ENCODE measurements around the gene TSHZ1. TPM values are rescaled to one million over a fixed set of nuclear protein-coding genes. Genes with fewer than 3 reads are reported as not detected.

Gene TSHZ1
- total RNA-seq, 1 donor from 2014 or later = 17.0 TPM

DNA sequence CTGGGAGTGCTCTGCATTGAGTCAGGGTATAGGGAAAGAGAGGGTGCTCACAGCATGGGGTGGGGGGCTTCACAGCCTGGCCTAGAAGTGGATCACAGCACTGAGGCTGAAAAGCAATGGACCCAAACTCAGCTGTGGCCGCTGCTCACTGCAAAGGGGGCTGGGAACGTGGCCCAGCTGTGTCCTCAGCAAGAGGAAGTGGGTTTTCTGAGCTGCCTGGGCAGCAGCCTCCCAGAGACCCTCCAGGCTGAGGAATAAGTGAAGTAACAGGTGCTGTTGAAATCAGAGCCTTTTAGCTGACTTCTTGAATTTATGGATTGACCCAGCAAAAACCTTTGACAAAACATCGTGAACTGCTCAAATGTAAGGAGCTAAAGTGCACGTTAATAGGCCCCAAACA lies 36.9 kb upstream of the TSHZ1 start:
- Histone ChIP-seq H3K4me1 (no peaks in the 10 kb centered on the region), H3K36me3 (no peaks in the 10 kb centered on the region), H3K27ac (no peak overlapping the region), H3K4me3 (no peak overlapping the region), H3K27me3 (ENCODE audit: low read depth) (no peaks in the 10 kb centered on the region), H3K9me3 (no peaks in the 10 kb centered on the region)
- DNase-seq (no peak), ATAC-seq (no peak)
- TF ChIP-seq, protein P1, sequence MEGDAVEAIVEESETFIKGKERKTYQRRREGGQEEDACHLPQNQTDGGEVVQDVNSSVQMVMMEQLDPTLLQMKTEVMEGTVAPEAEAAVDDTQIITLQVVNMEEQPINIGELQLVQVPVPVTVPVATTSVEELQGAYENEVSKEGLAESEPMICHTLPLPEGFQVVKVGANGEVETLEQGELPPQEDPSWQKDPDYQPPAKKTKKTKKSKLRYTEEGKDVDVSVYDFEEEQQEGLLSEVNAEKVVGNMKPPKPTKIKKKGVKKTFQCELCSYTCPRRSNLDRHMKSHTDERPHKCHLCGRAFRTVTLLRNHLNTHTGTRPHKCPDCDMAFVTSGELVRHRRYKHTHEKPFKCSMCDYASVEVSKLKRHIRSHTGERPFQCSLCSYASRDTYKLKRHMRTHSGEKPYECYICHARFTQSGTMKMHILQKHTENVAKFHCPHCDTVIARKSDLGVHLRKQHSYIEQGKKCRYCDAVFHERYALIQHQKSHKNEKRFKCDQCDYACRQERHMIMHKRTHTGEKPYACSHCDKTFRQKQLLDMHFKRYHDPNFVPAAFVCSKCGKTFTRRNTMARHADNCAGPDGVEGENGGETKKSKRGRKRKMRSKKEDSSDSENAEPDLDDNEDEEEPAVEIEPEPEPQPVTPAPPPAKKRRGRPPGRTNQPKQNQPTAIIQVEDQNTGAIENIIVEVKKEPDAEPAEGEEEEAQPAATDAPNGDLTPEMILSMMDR (IDR thresholded peaks at IDR 0.05) = no peak
- intact Hi-C loops (cut with DNase I) = no loop called here

DNA sequence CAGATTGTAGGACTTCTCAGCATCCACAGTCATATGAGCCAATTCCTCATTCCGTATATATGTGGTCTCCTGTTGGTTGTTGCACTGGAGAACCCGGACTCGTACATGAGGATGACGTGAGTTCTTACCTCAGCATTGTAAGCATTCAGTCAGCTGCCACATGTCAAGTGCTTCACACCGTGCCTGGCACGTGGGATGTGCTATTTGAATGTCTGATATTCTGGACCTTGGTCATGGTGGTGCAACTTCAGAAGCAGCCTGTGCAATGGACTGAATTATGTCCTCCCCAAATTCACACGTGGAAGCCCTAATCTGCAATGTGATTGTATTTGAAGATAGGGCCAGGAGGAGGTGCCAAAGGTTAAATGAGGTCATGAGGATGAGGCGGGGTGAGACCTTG lies 33.7 kb upstream of the TSHZ1 start:
- H3K27me3 ChIP-seq (ENCODE audit: low read depth) = no peaks in the 10 kb centered on the region
- ATAC-seq (no peak), DNase-seq (no peak)
- intact Hi-C loops (cut with DNase I) = no loop called here
- H3K9me3 ChIP-seq = no peaks in the 10 kb centered on the region
- TF ChIP-seq, protein P1 (IDR thresholded peaks at IDR 0.05) = no peak
- H3K4me3 ChIP-seq = no peak overlapping the region
- H3K4me1 ChIP-seq = no peaks in the 10 kb centered on the region
- H3K36me3 ChIP-seq = no peaks in the 10 kb centered on the region
- H3K27ac ChIP-seq = no peak overlapping the region

DNA sequence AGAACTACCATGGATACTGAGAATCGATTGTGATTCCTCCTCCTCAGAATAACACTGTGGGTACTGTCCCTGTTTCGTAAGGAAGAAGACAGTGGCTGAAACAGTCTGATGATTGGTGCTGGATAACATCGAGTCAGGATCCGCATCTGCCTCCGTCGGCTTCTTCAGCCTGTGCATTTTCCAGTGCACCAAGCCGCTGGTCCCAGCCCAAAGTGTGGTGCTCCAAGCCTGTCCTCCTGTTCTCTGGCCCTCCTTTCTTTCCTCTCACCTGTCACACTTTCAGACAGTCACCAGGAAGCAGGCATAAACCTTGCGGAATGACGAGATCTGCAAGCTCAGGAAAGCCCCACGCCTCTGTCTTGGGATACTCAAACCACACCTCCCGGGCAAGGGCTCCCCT lies 32.2 kb upstream of the TSHZ1 start:
- Histone ChIP-seq H3K4me1 (no peaks in the 10 kb centered on the region), H3K36me3 (no peaks in the 10 kb centered on the region), H3K27me3 (ENCODE audit: low read depth) (no peaks in the 10 kb centered on the region), H3K27ac (no peak overlapping the region), H3K4me3 (no peak overlapping the region), H3K9me3 (no peaks in the 10 kb centered on the region)
- ATAC-seq = no peak
- TF ChIP-seq, protein P1 (IDR thresholded peaks at IDR 0.05) = no peak
- intact Hi-C loops (cut with DNase I) = no loop called here
- no peak for DNase-seq

DNA sequence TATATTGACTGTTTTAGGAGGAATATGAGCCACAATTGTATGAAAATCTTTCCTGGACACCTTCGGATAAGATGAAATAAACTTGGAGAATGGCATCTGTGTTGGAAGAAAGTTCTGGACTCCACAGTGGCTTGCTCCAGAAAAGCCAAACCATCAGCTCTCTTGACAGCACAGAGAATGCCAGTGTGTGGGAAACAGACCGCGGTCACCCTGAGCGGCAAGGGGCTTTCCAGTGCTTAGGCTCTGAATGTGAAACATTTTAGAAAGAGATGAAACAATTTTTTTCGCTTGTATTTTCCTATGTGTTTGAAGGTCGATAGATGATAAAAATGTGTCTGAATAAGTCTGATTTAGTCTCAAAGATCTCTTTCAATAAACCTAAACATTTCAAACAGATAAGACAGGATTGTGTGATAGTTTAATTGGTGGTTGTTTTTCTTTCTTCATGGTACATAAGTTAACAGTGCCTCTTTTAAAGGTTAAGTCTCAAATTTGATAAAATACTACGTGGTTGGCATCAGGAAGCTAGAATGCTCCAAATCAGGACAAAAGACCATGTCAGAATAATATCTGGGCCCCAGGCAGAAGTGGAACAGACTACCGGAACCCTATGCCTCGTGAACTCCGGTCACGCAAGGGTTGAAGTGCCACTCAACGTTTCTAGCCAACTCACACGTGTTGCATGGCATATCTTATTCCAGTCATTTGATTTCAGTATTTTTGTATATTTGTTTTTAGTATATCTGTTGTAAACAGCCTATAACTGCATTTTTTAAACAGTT lies 30.6 kb upstream of the TSHZ1 start:
- H3K4me3 ChIP-seq = no peak overlapping the region
- intact Hi-C loops (cut with DNase I) = no loop called here

DNA sequence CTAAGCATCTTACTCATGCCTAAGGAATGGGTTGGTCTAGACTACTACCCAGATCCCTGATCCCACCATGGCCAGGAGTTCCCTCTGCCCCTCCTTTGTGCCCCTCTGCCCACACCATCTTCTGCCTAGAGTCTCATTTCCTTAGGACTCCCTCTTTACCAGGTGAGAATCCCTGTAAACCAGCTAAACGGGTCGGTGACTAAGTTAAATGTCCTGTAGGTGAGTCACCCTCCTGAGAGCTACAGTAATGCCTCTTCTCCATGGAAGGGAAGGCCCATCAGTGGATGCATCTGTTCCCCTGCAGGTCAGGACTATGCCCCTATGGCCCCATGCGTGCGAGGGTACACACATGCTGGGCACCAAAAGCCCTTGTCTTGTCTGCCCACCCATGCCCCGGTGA lies 27.1 kb upstream of the TSHZ1 start:
- intact Hi-C loops (cut with DNase I) = no loop called here
- ATAC-seq = no peak

More for the DNA sequence above, 30.6 kb upstream of the TSHZ1 start:
- ATAC-seq (no peak), DNase-seq (no peak)
- TF ChIP-seq, protein P1 (IDR thresholded peaks at IDR 0.05) = no peak
- Histone ChIP-seq H3K9me3 (no peaks in the 10 kb centered on the region), H3K27me3 (ENCODE audit: low read depth) (no peaks in the 10 kb centered on the region), H3K36me3 (no peaks in the 10 kb centered on the region), H3K27ac (no peak overlapping the region), H3K4me1 (no peaks in the 10 kb centered on the region)

More for the DNA sequence above, 27.1 kb upstream of the TSHZ1 start:
- H3K4me1 ChIP-seq = no peaks in the 10 kb centered on the region
- no peak for DNase-seq
- H3K36me3 ChIP-seq = no peaks in the 10 kb centered on the region
- no peaks in the 10 kb centered on the region for H3K9me3 ChIP-seq
- no peak overlapping the region for H3K4me3 ChIP-seq
- H3K27ac ChIP-seq = no peak overlapping the region
- TF ChIP-seq, protein P1 (IDR thresholded peaks at IDR 0.05) = no peak
- no peaks in the 10 kb centered on the region for H3K27me3 ChIP-seq (ENCODE audit: low read depth)
